Measurements from ENCODE around the gene PTGR3. TPM values are rescaled to one million over a fixed set of nuclear protein-coding genes. Genes with fewer than 3 reads are reported as not detected.

Gene PTGR3
- total RNA-seq, 1 experiment from 2014 or later: 8.2 TPM

GRCh38 chr18:75205514-75206132 lies 3.3 kb downstream of the PTGR3 start:
- Histone ChIP-seq H3K4me3 (ENCODE audit: low read length) (no peak overlapping the region; the same call in 1 of the 2 replicates), H3K9me2 (replicated peaks; ENCODE audit: low read length) (no peaks in the 10 kb centered on the region), H2AFZ (ENCODE audit: low read length) (no peak overlapping the region), H3K36me3 (ENCODE audit: low read depth, low read length) (peaks cover 5% of the 10 kb centered on the region; the same call in 1 of the 2 replicates), H3K9ac (ENCODE audit: low read length) (no peak overlapping the region), H3K27ac (ENCODE audit: low read length) (no peak overlapping the region), H3K79me2 (ENCODE audit: low read length) (peaks cover 71% of the 10 kb centered on the region), H3K4me2 (ENCODE audit: low read length) (peak overlapping the region; percentile 92; the same call in 1 of the 2 replicates), H3K9me3 (ENCODE audit: low read length) (no peaks in the 10 kb centered on the region), H3K4me1 (ENCODE audit: insufficient read depth, low read length) (peaks cover 17% of the 10 kb centered on the region), H4K20me1 (ENCODE audit: low read length) (peaks cover 8% of the 10 kb centered on the region; the same call in 1 of the 2 replicates), H3K27me3 (ENCODE audit: low read length) (no peaks in the 10 kb centered on the region), H3F3A (ENCODE audit: low read length, unreplicated experiment) (peaks cover 9% of the 10 kb centered on the region)
- ChIA-PET CTCF (no interaction called here), POLR2A (ENCODE audit: unreplicated experiment) (no interaction called here)
- no peak for TF ChIP-seq CTCF (conservative IDR thresholded peaks at IDR 0.05; ENCODE audit: low read depth, low read length)
- no peak for TF ChIP-seq EZH2 (IDR thresholded peaks at IDR 0.05; ENCODE audit: low read length, unreplicated experiment)
- no peak for TF ChIP-seq EZH2phosphoT487 (IDR thresholded peaks at IDR 0.05; ENCODE audit: borderline replicate concordance, low read length)
- BruUV-seq (replicated peaks): no TSS peak
- no peak for ATAC-seq
- intact Hi-C loops (cut with micrococcal nuclease): loop anchor here (5.0 kb wide), 1 partner anchor 553 kb away; no protein-coding TSS in a partner anchor
- no peak for DNase-seq

GRCh38 chr18:75204732-75205513 lies 4.0 kb downstream of the PTGR3 start:
- CTCF ChIA-PET: no interaction called here
- DNase-seq: no peak
- Histone ChIP-seq H3K9me3 (ENCODE audit: low read length) (no peaks in the 10 kb centered on the region), H3F3A (ENCODE audit: low read length, unreplicated experiment) (peaks cover 4% of the 10 kb centered on the region), H2AFZ (ENCODE audit: low read length) (no peak overlapping the region), H4K20me1 (ENCODE audit: low read length) (peaks cover 8% of the 10 kb centered on the region; the same call in 1 of the 2 replicates), H3K9me2 (replicated peaks; ENCODE audit: low read length) (no peaks in the 10 kb centered on the region), H3K9ac (ENCODE audit: low read length) (no peak overlapping the region), H3K79me2 (ENCODE audit: low read length) (peaks cover 74% of the 10 kb centered on the region), H3K36me3 (ENCODE audit: low read depth, low read length) (peaks cover 5% of the 10 kb centered on the region; the same call in 1 of the 2 replicates), H3K27me3 (ENCODE audit: low read length) (no peaks in the 10 kb centered on the region), H3K4me2 (ENCODE audit: low read length) (no peak overlapping the region), H3K4me1 (ENCODE audit: insufficient read depth, low read length) (peaks cover 17% of the 10 kb centered on the region), H3K27ac (ENCODE audit: low read length) (no peak overlapping the region), H3K4me3 (ENCODE audit: low read length) (no peak overlapping the region)
- POLR2A ChIA-PET (ENCODE audit: unreplicated experiment): no interaction called here
- ATAC-seq: no peak
- no TSS peak for BruUV-seq (replicated peaks)
- TF ChIP-seq EZH2phosphoT487 (IDR thresholded peaks at IDR 0.05; ENCODE audit: borderline replicate concordance, low read length): no peak
- no peak for TF ChIP-seq CTCF (conservative IDR thresholded peaks at IDR 0.05; ENCODE audit: low read depth, low read length)
- TF ChIP-seq EZH2 (IDR thresholded peaks at IDR 0.05; ENCODE audit: low read length, unreplicated experiment): no peak
- intact Hi-C loops (cut with micrococcal nuclease): loop anchor here (5.0 kb wide), 1 partner anchor 553 kb away; no protein-coding TSS in a partner anchor
